Measurements from ENCODE around the gene TBC1D22B.
A peak's percentile ranks its signal among the peaks of the same experiment; 100 is the strongest.
"Not testable (repeated sequence)": the region's sequence is repeated elsewhere in the genome, so short reads cannot be mapped to it uniquely, and the experiment has no call there.

TBC1D22B gene

GRCh38 chr6:37269105-37269504 is 11.5 kb downstream of the TBC1D22B start:
- DNase-seq: no peak

- DNase-seq: no peak
Observed at GRCh38 chr6:37272834-37273566, 15.4 kb downstream of the TBC1D22B start.

DNA sequence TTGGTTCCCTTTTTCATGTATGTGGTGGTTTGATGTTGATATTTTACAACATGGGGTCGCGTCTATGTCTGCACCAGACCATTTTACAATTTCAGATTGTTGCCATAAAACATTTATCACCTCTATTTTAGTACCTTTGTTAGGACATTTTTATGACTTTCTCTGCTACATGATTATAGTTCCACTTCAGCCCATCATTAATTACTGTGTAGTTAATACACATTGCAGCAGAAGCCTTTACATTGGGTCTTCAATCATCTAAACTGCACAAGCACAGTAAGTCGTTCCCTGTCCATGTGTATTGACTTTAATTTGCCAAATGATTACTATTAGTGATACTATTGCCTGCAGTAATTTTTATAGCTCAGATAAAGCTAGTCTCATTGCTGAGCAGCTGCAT is 16.1 kb downstream of the TBC1D22B start:
- no peak for DNase-seq

GRCh38 chr6:37275350-37275749 is 17.8 kb downstream of the TBC1D22B start:
- DNase-seq: no peak

DNA sequence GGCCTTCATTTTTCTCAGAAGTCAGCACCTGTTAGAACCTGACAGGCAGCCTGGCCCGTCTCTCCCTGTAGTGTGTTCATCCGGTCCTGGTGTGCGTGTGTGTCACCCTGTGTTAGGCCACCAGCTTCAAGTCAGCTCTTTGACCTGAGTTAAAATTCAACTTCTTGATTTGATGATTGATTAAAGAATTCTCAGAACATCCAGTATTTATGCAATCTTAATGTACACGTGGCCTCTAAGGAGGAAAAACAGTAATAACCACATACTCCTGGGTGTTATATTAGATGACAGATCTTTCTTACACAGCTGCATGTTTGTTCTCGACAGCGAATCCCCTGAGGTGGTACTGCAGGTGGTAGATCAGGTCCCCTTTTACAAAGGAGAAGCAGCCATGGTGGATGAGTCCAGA is 19.4 kb downstream of the TBC1D22B start:
- DNase-seq: no peak

- DNase-seq: no peak
Observed at GRCh38 chr6:37279366-37280134, 22.0 kb downstream of the TBC1D22B start.

GRCh38 chr6:37280162-37280887 is 22.8 kb downstream of the TBC1D22B start:
- DNase-seq: no peak

GRCh38 chr6:37282371-37282770 is 24.8 kb downstream of the TBC1D22B start:
- DNase-seq: no peak

GRCh38 chr6:37283268-37283667 is 25.7 kb downstream of the TBC1D22B start:
- DNase-seq: no peak

DNA sequence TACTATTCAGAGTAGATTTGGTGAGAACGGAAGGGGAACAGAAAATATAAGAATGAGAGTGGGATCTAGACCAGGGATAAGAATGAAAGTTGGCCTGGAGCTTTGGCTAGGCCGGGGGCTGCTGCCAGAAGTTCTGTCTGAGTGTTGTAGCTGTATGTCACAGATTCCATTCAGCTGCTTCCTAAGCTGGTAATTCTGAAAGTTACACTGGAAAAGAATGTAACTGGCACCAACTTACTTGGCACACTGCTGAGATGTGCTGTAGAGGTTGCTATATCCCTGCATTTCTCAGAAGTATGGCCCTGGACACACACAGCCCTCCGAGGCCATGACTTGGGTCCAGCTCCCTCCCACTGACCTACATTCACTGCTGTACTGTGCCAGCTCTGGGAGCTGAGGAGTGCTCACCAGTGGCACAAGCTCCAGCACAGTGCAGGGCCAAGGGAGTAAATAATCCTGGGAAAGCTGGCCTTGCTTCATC is 26.1 kb downstream of the TBC1D22B start:
- DNase-seq: no peak

- DNase-seq: no peak
Observed at GRCh38 chr6:37284781-37285180, 27.2 kb downstream of the TBC1D22B start.

DNA sequence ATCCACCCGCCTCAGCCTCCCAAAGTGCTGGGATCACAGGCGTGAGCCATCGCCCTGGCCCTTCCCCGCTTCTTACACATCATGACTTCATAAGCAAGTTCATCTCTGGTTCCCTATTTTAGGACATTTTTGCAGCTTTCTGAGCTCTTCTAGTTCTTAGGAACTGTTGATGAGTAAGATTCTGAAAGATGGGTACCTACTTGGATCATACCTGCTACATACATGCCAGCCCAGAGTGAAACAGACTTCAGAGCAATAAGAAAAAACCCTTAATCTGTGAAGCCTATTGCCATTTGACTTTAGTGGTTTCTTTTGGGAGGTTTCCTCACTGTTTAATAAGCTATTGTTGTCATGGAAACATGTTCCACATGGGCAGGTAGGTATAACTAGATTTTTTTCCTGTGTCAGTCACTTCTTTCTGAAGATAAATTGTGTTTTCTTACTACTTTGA is 28.3 kb downstream of the TBC1D22B start:
- peak in 1 of 2 experiments; percentile 43 for DNase-seq

DNA sequence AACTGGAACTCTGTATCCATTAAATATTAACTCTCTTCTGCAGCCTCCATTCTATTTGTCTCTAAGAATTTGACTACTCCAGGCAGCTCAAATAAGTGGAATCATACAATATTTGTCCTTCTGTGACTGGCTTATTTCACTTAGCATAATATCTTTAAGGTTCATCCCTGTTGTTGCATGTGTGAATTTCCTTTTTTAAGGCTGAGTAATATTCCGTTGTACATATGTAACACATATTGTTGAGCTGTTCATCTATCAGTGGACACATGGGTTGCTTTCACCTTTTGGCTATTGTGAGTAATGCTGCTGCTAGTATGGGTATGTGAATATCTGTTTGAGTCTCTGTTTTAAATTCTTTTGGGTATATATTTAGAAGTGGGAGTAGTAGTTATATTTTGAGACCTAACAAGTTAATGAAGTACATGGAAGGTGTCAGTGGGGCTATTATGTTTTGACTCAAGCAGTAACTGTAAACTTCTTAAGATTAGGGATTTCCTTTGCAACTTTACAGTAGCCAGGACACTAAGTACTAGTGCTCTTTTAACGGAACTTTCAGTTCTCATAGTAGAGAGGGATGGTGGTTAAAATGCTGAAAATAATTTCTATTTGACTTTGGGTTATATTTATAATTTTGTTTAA is 30.1 kb downstream of the TBC1D22B start:
- no peak for DNase-seq

DNA sequence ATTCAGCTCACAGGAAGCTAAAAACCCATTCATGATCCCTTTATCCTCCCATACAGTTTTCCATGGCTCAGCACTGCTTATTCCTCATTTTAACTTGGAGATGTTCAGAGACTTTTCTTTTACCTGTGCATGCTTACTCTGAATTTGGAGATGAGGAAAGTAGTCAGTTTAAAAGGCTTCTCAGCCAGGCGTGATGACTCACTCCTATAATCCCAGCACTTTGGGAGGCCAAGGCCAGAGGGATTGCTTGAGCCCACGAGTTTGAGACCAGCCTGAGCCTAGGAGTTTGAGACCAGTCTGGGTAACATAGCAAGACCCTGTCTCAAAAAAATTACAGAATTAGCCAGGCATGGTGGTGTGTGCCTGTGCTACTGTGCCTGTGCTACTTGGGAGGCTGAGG is 30.7 kb downstream of the TBC1D22B start:
- no peak for DNase-seq

DNA sequence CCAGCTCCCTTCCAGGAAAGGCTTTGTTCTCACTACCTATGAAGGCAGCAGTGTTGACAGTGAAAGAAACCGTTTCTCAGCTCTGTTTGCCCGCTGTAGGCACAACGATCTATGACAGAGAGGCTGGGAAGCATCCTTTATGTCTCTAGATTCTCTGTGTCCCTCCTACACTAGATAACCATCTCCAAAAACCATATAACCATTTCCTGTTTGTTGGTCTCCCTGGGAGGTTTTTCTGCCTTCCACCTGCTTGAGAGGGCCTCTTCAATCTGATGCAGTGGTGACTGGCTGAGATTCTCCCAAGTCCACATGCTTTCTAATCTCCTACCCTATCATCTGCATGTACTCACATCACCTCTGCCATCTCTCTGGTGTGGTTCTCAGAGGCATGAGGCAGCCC is 32.4 kb downstream of the TBC1D22B start:
- DNase-seq: peak; percentile 29 to 47

DNA sequence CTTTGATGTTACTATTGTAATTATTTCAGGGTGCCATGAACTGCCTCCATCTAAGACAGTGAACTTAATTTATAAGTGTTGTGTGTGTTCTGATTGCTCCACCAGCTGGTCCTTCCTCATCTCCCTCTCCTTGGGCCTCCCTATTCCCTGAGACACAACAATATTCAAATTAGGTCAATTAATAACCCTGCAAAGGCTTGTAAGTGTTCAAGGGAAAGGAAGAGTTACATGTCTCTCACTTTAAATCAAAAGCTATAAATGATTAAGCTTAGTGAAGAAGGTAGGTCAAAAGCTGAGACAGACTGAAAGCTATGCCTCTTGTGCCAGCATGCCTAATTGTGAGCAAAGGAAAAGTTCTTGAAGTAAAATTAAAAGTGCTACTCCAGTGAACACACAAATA is 35.9 kb downstream of the TBC1D22B start:
- no peak for DNase-seq

DNA sequence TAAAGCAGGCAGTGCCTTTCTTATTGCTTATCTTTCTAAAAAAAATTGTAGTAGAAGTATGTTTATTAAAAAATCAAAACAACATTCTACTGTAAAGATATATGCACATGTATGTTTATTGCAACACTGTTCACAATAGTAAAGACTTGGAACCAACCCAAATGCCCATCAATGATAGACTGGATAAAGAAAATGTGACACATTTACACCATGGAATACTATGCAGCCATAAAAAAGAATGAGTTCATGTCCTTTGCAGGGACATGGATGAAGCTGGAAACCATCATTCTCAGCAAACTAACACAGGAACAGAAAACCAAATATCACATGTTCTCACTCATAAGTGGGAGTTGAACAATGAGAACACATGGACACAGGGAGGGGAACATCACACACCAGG is 40.1 kb downstream of the TBC1D22B start:
- not testable (repeated sequence) for DNase-seq

DNA sequence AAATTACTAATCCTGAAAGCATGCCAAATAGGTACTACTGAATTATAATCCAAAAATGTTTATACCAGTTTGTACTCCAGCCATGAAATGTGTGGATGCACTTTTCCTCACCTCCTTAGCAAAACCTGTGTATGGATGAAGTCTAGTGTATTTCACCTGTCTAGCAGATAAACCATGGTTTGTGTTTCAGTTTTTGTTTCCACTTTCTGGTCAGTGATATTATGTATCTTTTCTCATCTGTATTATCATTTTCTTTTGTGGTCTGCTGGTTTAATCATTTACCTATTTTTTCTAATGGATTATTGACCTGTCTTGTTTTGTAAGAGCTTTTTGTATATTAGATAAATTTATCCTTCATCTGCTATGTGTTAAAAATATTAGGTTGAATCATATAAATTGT is 41.4 kb downstream of the TBC1D22B start:
- no peak for DNase-seq

DNA sequence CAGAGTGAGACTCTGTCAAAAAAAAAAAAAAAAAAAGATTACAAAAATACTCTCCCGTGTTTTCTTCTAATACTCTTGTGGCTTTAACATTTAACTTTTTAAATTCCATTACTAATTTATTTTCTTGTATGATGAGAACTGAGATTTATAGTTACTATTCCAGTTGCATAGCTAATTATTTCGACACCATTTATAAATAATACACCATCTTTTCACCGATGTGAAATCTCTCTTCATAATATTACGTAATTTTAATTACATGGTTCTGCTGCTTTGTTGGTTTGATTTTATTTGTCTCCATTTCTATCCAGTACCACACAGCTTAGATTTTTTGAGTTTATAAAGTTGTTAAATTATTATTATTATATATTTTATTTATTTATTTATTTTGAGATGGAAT is 42.4 kb downstream of the TBC1D22B start:
- no peak for DNase-seq

DNA sequence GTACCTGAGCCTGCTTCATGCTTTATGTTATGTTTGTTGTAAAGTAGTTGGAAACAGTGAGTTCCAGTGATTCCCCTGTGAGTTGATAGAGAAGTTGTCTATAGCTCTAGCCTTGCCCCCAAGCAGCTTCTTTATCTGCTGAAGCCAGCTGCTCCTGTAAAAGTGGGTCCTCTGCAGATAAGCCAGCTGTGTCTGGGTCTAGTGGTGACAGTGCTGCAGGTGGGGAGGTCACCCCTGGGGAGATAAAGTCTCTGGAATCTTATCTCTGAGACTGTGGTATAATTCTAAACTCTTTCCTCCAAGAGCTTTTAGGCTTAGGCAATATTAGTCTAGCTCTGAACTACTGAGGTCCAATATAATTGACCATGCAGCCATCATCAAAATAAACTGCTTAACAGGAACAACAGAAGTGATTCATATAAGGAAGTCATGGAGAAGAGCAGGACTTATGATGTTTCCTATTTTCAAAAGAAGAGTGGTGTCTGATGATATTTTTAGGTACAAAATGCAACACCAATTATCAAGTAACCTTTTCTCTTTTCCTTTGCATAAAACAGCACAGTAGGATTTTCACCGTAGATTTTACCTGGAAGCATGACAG is 44.6 kb downstream of the TBC1D22B start:
- no peak for DNase-seq

GRCh38 chr6:37303091-37303660 is 45.6 kb downstream of the TBC1D22B start:
- DNase-seq: no peak

DNA sequence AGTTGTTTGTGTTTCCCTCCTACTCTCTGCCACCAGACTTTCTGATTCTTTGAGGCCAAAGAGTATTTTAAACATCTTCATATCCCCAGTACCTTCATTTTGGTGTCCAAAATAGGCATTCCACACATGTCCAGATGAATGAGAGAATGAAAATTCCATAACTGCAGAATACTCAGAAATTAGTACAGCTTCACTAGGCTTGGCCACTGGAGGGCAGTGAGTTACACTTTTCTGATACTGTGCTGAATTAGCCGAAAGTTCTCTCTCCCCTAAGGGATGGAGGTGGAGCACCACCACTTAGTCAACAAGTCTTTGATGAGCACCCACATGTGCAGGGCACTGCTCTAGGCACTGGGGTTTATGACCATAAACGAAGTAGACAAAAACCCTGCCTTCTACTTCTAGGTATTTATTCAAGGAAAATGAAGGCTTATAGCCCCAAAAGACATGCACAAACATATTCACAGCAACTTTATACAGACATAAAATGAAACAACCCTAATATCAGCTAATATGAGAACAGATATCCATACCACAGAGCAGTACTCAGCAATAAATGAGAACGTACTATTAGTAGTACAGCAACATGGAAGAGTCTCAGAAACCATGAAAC is 46.4 kb downstream of the TBC1D22B start:
- peak in 1 of 2 experiments; percentile 27 for DNase-seq
